ENCODE data around the gene GPSM3. TPM values are rescaled to one million over a fixed set of nuclear protein-coding genes. Genes with fewer than 3 reads are reported as not detected.
"Not testable (repeated sequence)": the region's sequence is repeated elsewhere in the genome, so short reads cannot be mapped to it uniquely, and the experiment has no call there.

The GPSM3 gene
- total RNA-seq, 1 donor from 2014 or later, result 81.1 TPM

- Mint-ChIP-seq H3K27me3 (peaks cover 51% of the 10 kb centered on the region), H3K9me3 (no peaks in the 10 kb centered on the region), H3K4me3 (peak within 1 kb of the TSS; percentile 66), H3K4me1 (peaks cover 39% of the 10 kb centered on the region), H3K27ac (no peak within 1 kb of the TSS), H3K36me3 (ENCODE audit: low read depth) (no peaks in the 10 kb centered on the region)
- DNase-seq, result no peak
- intact Hi-C loops (cut with micrococcal nuclease), result loop anchor here (10.0 kb wide), 1 partner anchor 107 kb away; no protein-coding TSS in a partner anchor
Measured at GRCh38 chr6:32151863-32152768, 40.3 kb downstream of the GPSM3 start, which contains the start of gene PRRT1. PRRT1 (minus strand) TSS chr6:32151939; CDS start chr6:32151827, 112 bp downstream.

GRCh38 chr6:32151181-32151862 lies 41.1 kb downstream of the GPSM3 start:
- no peaks in the 10 kb centered on the region for H3K36me3 Mint-ChIP-seq (ENCODE audit: low read depth)
- intact Hi-C loops (cut with micrococcal nuclease), result loop anchor here (10.0 kb wide), 1 partner anchor 107 kb away; no protein-coding TSS in a partner anchor
- no peaks in the 10 kb centered on the region for H3K9me3 Mint-ChIP-seq
- no peak for DNase-seq
- H3K4me3 Mint-ChIP-seq, result peak overlapping the region; percentile 41
- peaks cover 39% of the 10 kb centered on the region for H3K4me1 Mint-ChIP-seq
- peaks cover 59% of the 10 kb centered on the region for H3K27me3 Mint-ChIP-seq
- no peak overlapping the region for H3K27ac Mint-ChIP-seq

GRCh38 chr6:32149932-32150870 lies 42.2 kb downstream of the GPSM3 start:
- H3K27me3 Mint-ChIP-seq, result peaks cover 66% of the 10 kb centered on the region
- no peak overlapping the region for H3K27ac Mint-ChIP-seq
- no peak for DNase-seq
- no peaks in the 10 kb centered on the region for H3K36me3 Mint-ChIP-seq (ENCODE audit: low read depth)
- intact Hi-C loops (cut with micrococcal nuclease), result loop anchor here (10.0 kb wide), 1 partner anchor 105 kb away; no protein-coding TSS in a partner anchor
- H3K4me3 Mint-ChIP-seq, result peak overlapping the region; percentile 13
- H3K9me3 Mint-ChIP-seq, result no peaks in the 10 kb centered on the region
- H3K4me1 Mint-ChIP-seq, result peaks cover 35% of the 10 kb centered on the region

- peaks cover 69% of the 10 kb centered on the region for H3K27me3 Mint-ChIP-seq
- DNase-seq, result no peak
- H3K9me3 Mint-ChIP-seq, result no peaks in the 10 kb centered on the region
- no peaks in the 10 kb centered on the region for H3K36me3 Mint-ChIP-seq (ENCODE audit: low read depth)
- peaks cover 29% of the 10 kb centered on the region for H3K4me1 Mint-ChIP-seq
- peak overlapping the region; percentile 55 for H3K27ac Mint-ChIP-seq
- intact Hi-C loops (cut with micrococcal nuclease), result no loop called here
- peak overlapping the region; percentile 86 for H3K4me3 Mint-ChIP-seq
Measured at GRCh38 chr6:32149092-32149755, 43.2 kb downstream of the GPSM3 start.

GRCh38 chr6:32148289-32149091 lies 44.0 kb downstream of the GPSM3 start:
- H3K27me3 Mint-ChIP-seq, result peaks cover 69% of the 10 kb centered on the region
- peak overlapping the region; percentile 86 for H3K4me3 Mint-ChIP-seq
- peak overlapping the region; percentile 55 for H3K27ac Mint-ChIP-seq
- DNase-seq, result peak; percentile 93
- no peaks in the 10 kb centered on the region for H3K36me3 Mint-ChIP-seq (ENCODE audit: low read depth)
- intact Hi-C loops (cut with micrococcal nuclease), result no loop called here
- H3K9me3 Mint-ChIP-seq, result no peaks in the 10 kb centered on the region
- H3K4me1 Mint-ChIP-seq, result peaks cover 29% of the 10 kb centered on the region

GRCh38 chr6:32147401-32148132 lies 44.9 kb downstream of the GPSM3 start:
- Mint-ChIP-seq H3K27me3 (peaks cover 61% of the 10 kb centered on the region), H3K9me3 (no peaks in the 10 kb centered on the region), H3K4me3 (no peak overlapping the region), H3K36me3 (ENCODE audit: low read depth) (no peaks in the 10 kb centered on the region), H3K27ac (no peak overlapping the region), H3K4me1 (peaks cover 22% of the 10 kb centered on the region)
- intact Hi-C loops (cut with micrococcal nuclease), result no loop called here
- no peak for DNase-seq

- no peak for DNase-seq
- Mint-ChIP-seq H3K9me3 (no peaks in the 10 kb centered on the region), H3K36me3 (ENCODE audit: low read depth) (no peaks in the 10 kb centered on the region), H3K4me1 (peaks cover 20% of the 10 kb centered on the region), H3K4me3 (no peak overlapping the region), H3K27me3 (peaks cover 59% of the 10 kb centered on the region), H3K27ac (no peak overlapping the region)
- intact Hi-C loops (cut with micrococcal nuclease), result no loop called here
Measured at GRCh38 chr6:32146687-32147086, 45.8 kb downstream of the GPSM3 start.

GRCh38 chr6:32146287-32146686 lies 46.2 kb downstream of the GPSM3 start:
- no peak for DNase-seq
- H3K27ac Mint-ChIP-seq, result no peak overlapping the region
- H3K36me3 Mint-ChIP-seq (ENCODE audit: low read depth), result no peaks in the 10 kb centered on the region
- H3K4me1 Mint-ChIP-seq, result peaks cover 18% of the 10 kb centered on the region
- H3K27me3 Mint-ChIP-seq, result peaks cover 59% of the 10 kb centered on the region
- no peak overlapping the region for H3K4me3 Mint-ChIP-seq
- intact Hi-C loops (cut with micrococcal nuclease), result no loop called here
- no peaks in the 10 kb centered on the region for H3K9me3 Mint-ChIP-seq

- H3K9me3 Mint-ChIP-seq; H3K27ac Mint-ChIP-seq; H3K4me3 Mint-ChIP-seq; DNase-seq; intact Hi-C loops (cut with micrococcal nuclease); H3K36me3 Mint-ChIP-seq (ENCODE audit: low read depth): not testable (repeated sequence)
- Mint-ChIP-seq H3K4me1 (peaks cover 12% of the 10 kb centered on the region), H3K27me3 (peaks cover 49% of the 10 kb centered on the region)
Measured at GRCh38 chr6:32144238-32144637, 48.2 kb downstream of the GPSM3 start.
